ENCODE results near the gene MAL. TPM values are rescaled to one million over a fixed set of nuclear protein-coding genes. Genes with fewer than 3 reads are reported as not detected.

MAL gene
- total RNA-seq, 2 donors from 2014 or later = 3.1 to 8.0 TPM

GRCh38 chr2:95055262-95055661 lies 29.8 kb downstream of the MAL start:
- no peaks in the 10 kb centered on the region for H3K9me3 ChIP-seq
- TF ChIP-seq CTCF (IDR thresholded peaks at IDR 0.05) (no peak), POLR2AphosphoS5 (IDR thresholded peaks at IDR 0.05) (no peak)
- H3K4me3 ChIP-seq = no peak overlapping the region
- H3K4me1 ChIP-seq (replicated peaks) = no peaks in the 10 kb centered on the region
- no peak for DNase-seq (ENCODE audit: low spot score)
- WGBS = 67% methylated on average over 3 of the region's 3 CpGs
- no peaks in the 10 kb centered on the region for H3K36me3 ChIP-seq
- H3K27me3 ChIP-seq (replicated peaks; ENCODE audit: insufficient read depth) = peaks cover 3% of the 10 kb centered on the region
- H3K27ac ChIP-seq = no peak overlapping the region
- intact Hi-C loops (cut with DNase I) = no loop called here

- WGBS = 90% methylated on average over 8 of the region's 8 CpGs
- Histone ChIP-seq H3K36me3 (no peaks in the 10 kb centered on the region), H3K27ac (no peak overlapping the region)
These were observed 30.5 kb downstream of the MAL start for GRCh38 chr2:95056044-95056443.

GRCh38 chr2:95056461-95057459 lies 31.3 kb downstream of the MAL start:
- no peak for TF ChIP-seq POLR2AphosphoS5 (IDR thresholded peaks at IDR 0.05)
- TF ChIP-seq CTCF (IDR thresholded peaks at IDR 0.05) = no peak
- no peak for TF ChIP-seq POLR2A (IDR thresholded peaks at IDR 0.05)
- intact Hi-C loops (cut with DNase I) = no loop called here
- H3K4me1 ChIP-seq (replicated peaks) = no peaks in the 10 kb centered on the region
- 86% methylated on average over 15 of the region's 15 CpGs for WGBS
- no peak overlapping the region for H3K4me3 ChIP-seq
- H3K27me3 ChIP-seq (replicated peaks; ENCODE audit: insufficient read depth) = peaks cover 3% of the 10 kb centered on the region
- no peak overlapping the region for H3K27ac ChIP-seq
- no peaks in the 10 kb centered on the region for H3K36me3 ChIP-seq
- no peak for DNase-seq (ENCODE audit: low spot score)
- H3K9me3 ChIP-seq = no peaks in the 10 kb centered on the region

More at GRCh38 chr2:95056044-95056443, 30.5 kb downstream of the MAL start:
- Histone ChIP-seq H3K4me1 (replicated peaks) (no peaks in the 10 kb centered on the region), H3K27me3 (replicated peaks; ENCODE audit: insufficient read depth) (peaks cover 3% of the 10 kb centered on the region), H3K4me3 (no peak overlapping the region), H3K9me3 (no peaks in the 10 kb centered on the region)
- DNase-seq (ENCODE audit: low spot score) = no peak
- TF ChIP-seq POLR2A (IDR thresholded peaks at IDR 0.05) (no peak), POLR2AphosphoS5 (IDR thresholded peaks at IDR 0.05) (no peak), CTCF (IDR thresholded peaks at IDR 0.05) (no peak)
- intact Hi-C loops (cut with DNase I) = no loop called here

- no peaks in the 10 kb centered on the region for H3K9me3 ChIP-seq
- no peak overlapping the region for H3K4me3 ChIP-seq
- no peak for DNase-seq (ENCODE audit: low spot score)
- TF ChIP-seq CTCF (IDR thresholded peaks at IDR 0.05) (no peak), POLR2AphosphoS5 (IDR thresholded peaks at IDR 0.05) (no peak), POLR2A (IDR thresholded peaks at IDR 0.05) (no peak)
- H3K27me3 ChIP-seq (replicated peaks; ENCODE audit: insufficient read depth) = peaks cover 3% of the 10 kb centered on the region
- H3K4me1 ChIP-seq (replicated peaks) = no peaks in the 10 kb centered on the region
- 73% methylated on average over 28 of the region's 28 CpGs for WGBS
- intact Hi-C loops (cut with DNase I) = no loop called here
- no peak overlapping the region for H3K27ac ChIP-seq
- H3K36me3 ChIP-seq = no peaks in the 10 kb centered on the region
These were observed 32.2 kb downstream of the MAL start for GRCh38 chr2:95057535-95058370.

All from prostate gland (tissue), 2 donors.